Lower leg skin (tissue), 4 donors: ENCODE measurements around the gene CALN1. TPM values are rescaled to one million over a fixed set of nuclear protein-coding genes. Genes with fewer than 3 reads are reported as not detected.
"Not testable (repeated sequence)": the region's sequence is repeated elsewhere in the genome, so short reads cannot be mapped to it uniquely, and the experiment has no call there.

Experiments used
- DNase-seq, 2 donors: peaks; one replicate each; pipeline ENCODE4 v3.0.0-alpha.2; 2019; ENCODE audit warnings: low spot score in 2 of 2
- H3K4me3 ChIP-seq: fragments of 200-600 bp; sonication (generic); 2 replicates; pipeline ENCODE4 v1.5.1; 2017; ENCODE audit warnings: mild to moderate bottlenecking, low read depth; ENCODE audit not compliant: poor library complexity, severe bottlenecking
- CTCF ChIP-seq, 3 donors: fragments of 450-650 bp; IDR thresholded peaks; one replicate each; pipeline ENCODE4 v1.5.1; 2016; ENCODE audit warnings: antibody characterized with exemption in 3 of 3, mild to moderate bottlenecking in 3 of 3, moderate library complexity in 2 of 3
- POLR2A ChIP-seq, 2 donors: fragments of 450-650 bp; IDR thresholded peaks; one replicate each; pipeline ENCODE4 v1.6.1; 2016 to 2017; ENCODE audit warnings: antibody characterized with exemption in 2 of 2, mild to moderate bottlenecking in 1 of 2, moderate library complexity in 1 of 2
- WGBS, 2 donors: methylation state at CpG; one replicate each; pipeline ENCODE4 v1.1.5; 2018; 5-methylcytosine and 5-hydroxymethylcytosine counted together
- intact Hi-C: fragments of 100-400 bp; cut with DNase I; formaldehyde crosslinking; loops from one replicate; pipeline ENCODE4 v1.15.0; 2023; ENCODE audit warnings: low total_unique reads
- total RNA-seq, 4 donors: library from RNA; depleted of rRNA; stranded (reverse); fragments of >200 nt; gene quantifications; one replicate each; pipeline ENCODE4 v1.1.0, GENCODE V29; 2016

The CALN1 gene
- total RNA-seq, 4 donors from 2014 or later, result 2.3 to 11.2 (median 7.3) TPM

GRCh38 chr7:72072901-72073300, 339.2 kb downstream of the CALN1 start:
- no peak for DNase-seq
- H3K4me3 ChIP-seq, result no peak overlapping the region
- TF ChIP-seq POLR2A (IDR thresholded peaks at IDR 0.05) (no peak), CTCF (IDR thresholded peaks at IDR 0.05) (no peak)
- intact Hi-C loops, result no loop called here

- DNase-seq, result no peak
- intact Hi-C loops, result no loop called here
- TF ChIP-seq POLR2A (IDR thresholded peaks at IDR 0.05) (no peak), CTCF (IDR thresholded peaks at IDR 0.05) (no peak)
- H3K4me3 ChIP-seq, result no peak overlapping the region
Measured at GRCh38 chr7:72069263-72069662, 342.9 kb downstream of the CALN1 start.

- H3K4me3 ChIP-seq, DNase-seq, intact Hi-C loops: not testable (repeated sequence)
- WGBS, 2 donors, result 89 to 100% methylated on average over 1 of the region's 1 CpG
Measured at GRCh38 chr7:72065764-72066163, 346.4 kb downstream of the CALN1 start.

GRCh38 chr7:72064916-72065315, 347.2 kb downstream of the CALN1 start:
- intact Hi-C loops, result no loop called here
- DNase-seq, result no peak
- TF ChIP-seq CTCF (IDR thresholded peaks at IDR 0.05) (no peak), POLR2A (IDR thresholded peaks at IDR 0.05) (no peak)
- H3K4me3 ChIP-seq, result no peak overlapping the region

- no peak for DNase-seq
- H3K4me3 ChIP-seq, result no peak overlapping the region
- no peak for TF ChIP-seq CTCF (IDR thresholded peaks at IDR 0.05)
- no peak for TF ChIP-seq POLR2A (IDR thresholded peaks at IDR 0.05)
- intact Hi-C loops, result no loop called here
Measured at GRCh38 chr7:72063330-72063729, 348.8 kb downstream of the CALN1 start.

- DNase-seq, result no peak
- intact Hi-C loops, result no loop called here
- H3K4me3 ChIP-seq, result no peak overlapping the region
- 73 to 78% methylated on average over 1 of the region's 1 CpG for WGBS, 2 donors
- TF ChIP-seq POLR2A (IDR thresholded peaks at IDR 0.05) (no peak), CTCF (IDR thresholded peaks at IDR 0.05) (no peak)
Measured at GRCh38 chr7:72062666-72063065, 349.5 kb downstream of the CALN1 start.
